HEK293 (cell line): Measurements from ENCODE around the gene NOXO1.

Experiments used
- HOXC10 ChIP-seq: sonication (generic); formaldehyde crosslinking; IDR thresholded peaks from 2 replicates; pipeline ENCODE4 v1.8.1; 2023; ENCODE audit warnings: mild to moderate bottlenecking, missing genetic modification reagents
- KLF1 ChIP-seq: fragments of 450-650 bp; formaldehyde crosslinking; IDR thresholded peaks from 2 replicates; pipeline ENCODE4 v1.5.1; 2016; ENCODE audit warnings: missing biosample characterization, missing genetic modification characterization
- MEIS1 ChIP-seq: sonication (generic); formaldehyde crosslinking; IDR thresholded peaks from 2 replicates; pipeline ENCODE4 v1.8.1; 2022; ENCODE audit warnings: missing genetic modification reagents, mild to moderate bottlenecking, borderline replicate concordance
- PRDM1 ChIP-seq: fragments of 450-650 bp; formaldehyde crosslinking; IDR thresholded peaks from 2 replicates; pipeline ENCODE4; 2016; ENCODE audit warnings: missing biosample characterization, missing genetic modification characterization
- SETDB1 ChIP-seq: IDR thresholded peaks from one replicate; pipeline ENCODE4 v1.6.1; 2017; ENCODE audit warnings: mild to moderate bottlenecking, low read length, moderate library complexity, mixed read lengths; ENCODE audit not compliant: insufficient read length
- SP3 ChIP-seq: fragments of 450-650 bp; formaldehyde crosslinking; IDR thresholded peaks from 2 replicates; pipeline ENCODE4 v1.5.1; 2016; ENCODE audit warnings: missing biosample characterization, missing genetic modification characterization
- WT1 ChIP-seq: fragments of 450-650 bp; formaldehyde crosslinking; IDR thresholded peaks from 2 replicates; pipeline ENCODE4 v1.5.1; 2016; ENCODE audit warnings: missing biosample characterization, missing genetic modification characterization
- ZFHX2 ChIP-seq: fragments of 450-650 bp; formaldehyde crosslinking; conservative IDR thresholded peaks from 2 replicates; pipeline ENCODE4 v1.5.1; 2016; ENCODE audit warnings: missing biosample characterization, missing genetic modification characterization
- ZNF133 ChIP-seq: fragments of 450-650 bp; formaldehyde crosslinking; IDR thresholded peaks from 2 replicates; pipeline ENCODE4 v1.5.1; 2016; ENCODE audit warnings: missing biosample characterization, missing genetic modification characterization
- ZNF157 ChIP-seq: fragments of 450-650 bp; formaldehyde crosslinking; IDR thresholded peaks from 2 replicates; pipeline ENCODE4 v1.5.1; 2016; ENCODE audit warnings: missing biosample characterization, missing genetic modification characterization
- ZNF221 ChIP-seq: fragments of 450-650 bp; formaldehyde crosslinking; IDR thresholded peaks from 2 replicates; pipeline ENCODE4 v1.5.1; 2017; ENCODE audit warnings: missing biosample characterization, missing genetic modification characterization, borderline replicate concordance
- ZNF311 ChIP-seq: fragments of 450-650 bp; formaldehyde crosslinking; IDR thresholded peaks from 2 replicates; pipeline ENCODE4 v1.5.1; 2017; ENCODE audit warnings: missing biosample characterization, missing genetic modification characterization, borderline replicate concordance
- ZNF37A ChIP-seq: fragments of 450-650 bp; IDR thresholded peaks from 2 replicates; pipeline ENCODE4 v1.5.1; 2018; ENCODE audit warnings: missing biosample characterization, missing genetic modification characterization
- ZNF48 ChIP-seq: fragments of 450-650 bp; formaldehyde crosslinking; IDR thresholded peaks from 2 replicates; pipeline ENCODE4 v1.5.1; 2016; ENCODE audit warnings: missing biosample characterization, missing genetic modification characterization
- ZNF610 ChIP-seq: fragments of 450-650 bp; formaldehyde crosslinking; IDR thresholded peaks from 2 replicates; pipeline ENCODE4 v1.5.1; 2016; ENCODE audit warnings: missing biosample characterization, missing genetic modification characterization, borderline replicate concordance
- ZNF747 ChIP-seq: fragments of 450-650 bp; formaldehyde crosslinking; IDR thresholded peaks from 2 replicates; pipeline ENCODE4 v1.5.1; 2016; ENCODE audit warnings: missing biosample characterization, missing genetic modification characterization
- ZNF76 ChIP-seq: fragments of 450-650 bp; formaldehyde crosslinking; IDR thresholded peaks from 2 replicates; pipeline ENCODE4; 2016; ENCODE audit warnings: low read depth, missing biosample characterization, missing genetic modification characterization, borderline replicate concordance
- ZXDB ChIP-seq: fragments of 450-650 bp; formaldehyde crosslinking; IDR thresholded peaks from 2 replicates; pipeline ENCODE4 v1.5.1; 2016; ENCODE audit warnings: missing biosample characterization, missing genetic modification characterization
- TF ChIP-seq, protein P1 (sequence below): fragments of 450-650 bp; formaldehyde crosslinking; IDR thresholded peaks from 2 replicates; pipeline ENCODE4 v1.5.1; 2017; ENCODE audit warnings: missing biosample characterization, missing genetic modification characterization
- TF ChIP-seq, protein P2 (sequence below): fragments of 450-650 bp; formaldehyde crosslinking; IDR thresholded peaks from 2 replicates; pipeline ENCODE4 v1.5.1; 2017; ENCODE audit warnings: missing biosample characterization, missing genetic modification characterization
- TF ChIP-seq, protein P3 (sequence below): fragments of 450-650 bp; formaldehyde crosslinking; IDR thresholded peaks from 2 replicates; pipeline ENCODE4 v1.5.1; 2016; ENCODE audit warnings: missing biosample characterization, missing genetic modification characterization, low read depth
- TF ChIP-seq, protein P4 (sequence below): fragments of 450-650 bp; formaldehyde crosslinking; IDR thresholded peaks from 2 replicates; pipeline ENCODE4 v1.5.1; 2016; ENCODE audit warnings: missing biosample characterization, missing genetic modification characterization, borderline replicate concordance
- TF ChIP-seq, protein P5 (sequence below): fragments of 450-650 bp; formaldehyde crosslinking; IDR thresholded peaks from 2 replicates; pipeline ENCODE4 v1.5.1; 2016; ENCODE audit warnings: missing biosample characterization, missing genetic modification characterization
- TF ChIP-seq, protein P6 (sequence below): fragments of 450-650 bp; formaldehyde crosslinking; IDR thresholded peaks from 2 replicates; pipeline ENCODE4 v1.5.1; 2016; ENCODE audit warnings: missing biosample characterization, missing genetic modification characterization

Gene NOXO1

DNA sequence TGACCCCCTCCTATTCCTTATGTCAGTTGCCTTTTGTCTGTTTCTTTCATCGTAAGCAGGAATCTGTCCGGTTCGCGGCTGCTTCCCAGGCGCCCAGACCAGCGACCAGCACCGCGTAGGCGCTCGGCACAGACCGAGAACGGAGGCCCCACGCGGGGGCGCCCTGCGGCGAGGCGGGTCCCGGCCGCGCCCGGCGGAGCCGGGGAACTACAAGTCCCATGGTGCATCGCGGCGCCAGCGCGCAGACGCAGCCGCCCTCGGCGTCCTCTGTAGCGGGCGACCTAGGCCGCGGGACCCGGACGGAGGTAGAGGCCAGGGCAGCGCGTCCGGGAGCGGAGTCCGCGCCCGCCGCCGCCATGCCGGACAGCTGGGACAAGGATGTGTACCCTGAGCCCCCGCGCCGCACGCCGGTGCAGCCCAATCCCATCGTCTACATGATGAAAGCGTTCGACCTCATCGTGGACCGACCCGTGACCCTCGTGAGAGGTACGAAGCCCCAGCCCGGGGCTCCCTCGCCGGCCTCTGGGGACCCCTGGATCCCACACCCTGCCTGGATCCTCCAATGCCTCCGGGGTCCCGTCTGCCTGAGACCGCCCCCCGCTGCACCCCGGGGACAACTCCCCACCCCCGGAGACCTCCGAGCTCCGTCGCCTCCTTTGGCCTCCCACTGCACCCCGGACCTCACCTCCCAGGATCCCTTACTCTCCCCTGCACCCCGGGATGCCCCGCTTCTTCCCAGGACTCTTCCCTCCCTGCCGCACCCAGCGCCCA, 21.8 kb downstream of the NOXO1 start, which contains the start of gene NDUFB10 (continued):
- 0 out of 2 replicates have a peak, but pooled peaks have one; percentile 10 for TF ChIP-seq ZNF610
- TF ChIP-seq KLF1 (tag by site-specific recombination) = no peak
- TF ChIP-seq, protein P1, sequence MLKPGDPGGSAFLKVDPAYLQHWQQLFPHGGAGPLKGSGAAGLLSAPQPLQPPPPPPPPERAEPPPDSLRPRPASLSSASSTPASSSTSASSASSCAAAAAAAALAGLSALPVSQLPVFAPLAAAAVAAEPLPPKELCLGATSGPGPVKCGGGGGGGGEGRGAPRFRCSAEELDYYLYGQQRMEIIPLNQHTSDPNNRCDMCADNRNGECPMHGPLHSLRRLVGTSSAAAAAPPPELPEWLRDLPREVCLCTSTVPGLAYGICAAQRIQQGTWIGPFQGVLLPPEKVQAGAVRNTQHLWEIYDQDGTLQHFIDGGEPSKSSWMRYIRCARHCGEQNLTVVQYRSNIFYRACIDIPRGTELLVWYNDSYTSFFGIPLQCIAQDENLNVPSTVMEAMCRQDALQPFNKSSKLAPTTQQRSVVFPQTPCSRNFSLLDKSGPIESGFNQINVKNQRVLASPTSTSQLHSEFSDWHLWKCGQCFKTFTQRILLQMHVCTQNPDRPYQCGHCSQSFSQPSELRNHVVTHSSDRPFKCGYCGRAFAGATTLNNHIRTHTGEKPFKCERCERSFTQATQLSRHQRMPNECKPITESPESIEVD (tag by site-specific recombination) = no peak
- TF ChIP-seq, protein P2, sequence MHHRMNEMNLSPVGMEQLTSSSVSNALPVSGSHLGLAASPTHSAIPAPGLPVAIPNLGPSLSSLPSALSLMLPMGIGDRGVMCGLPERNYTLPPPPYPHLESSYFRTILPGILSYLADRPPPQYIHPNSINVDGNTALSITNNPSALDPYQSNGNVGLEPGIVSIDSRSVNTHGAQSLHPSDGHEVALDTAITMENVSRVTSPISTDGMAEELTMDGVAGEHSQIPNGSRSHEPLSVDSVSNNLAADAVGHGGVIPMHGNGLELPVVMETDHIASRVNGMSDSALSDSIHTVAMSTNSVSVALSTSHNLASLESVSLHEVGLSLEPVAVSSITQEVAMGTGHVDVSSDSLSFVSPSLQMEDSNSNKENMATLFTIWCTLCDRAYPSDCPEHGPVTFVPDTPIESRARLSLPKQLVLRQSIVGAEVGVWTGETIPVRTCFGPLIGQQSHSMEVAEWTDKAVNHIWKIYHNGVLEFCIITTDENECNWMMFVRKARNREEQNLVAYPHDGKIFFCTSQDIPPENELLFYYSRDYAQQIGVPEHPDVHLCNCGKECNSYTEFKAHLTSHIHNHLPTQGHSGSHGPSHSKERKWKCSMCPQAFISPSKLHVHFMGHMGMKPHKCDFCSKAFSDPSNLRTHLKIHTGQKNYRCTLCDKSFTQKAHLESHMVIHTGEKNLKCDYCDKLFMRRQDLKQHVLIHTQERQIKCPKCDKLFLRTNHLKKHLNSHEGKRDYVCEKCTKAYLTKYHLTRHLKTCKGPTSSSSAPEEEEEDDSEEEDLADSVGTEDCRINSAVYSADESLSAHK (tag by site-specific recombination) = no peak; the same call in 1 of the 2 replicates
- TF ChIP-seq ZNF48 (tag by site-specific recombination) = no peak
- no peak for TF ChIP-seq SETDB1
- no peak for TF ChIP-seq ZNF747 (tag by site-specific recombination)
- peak; percentile 94 for TF ChIP-seq ZNF76
- TF ChIP-seq, protein P3, sequence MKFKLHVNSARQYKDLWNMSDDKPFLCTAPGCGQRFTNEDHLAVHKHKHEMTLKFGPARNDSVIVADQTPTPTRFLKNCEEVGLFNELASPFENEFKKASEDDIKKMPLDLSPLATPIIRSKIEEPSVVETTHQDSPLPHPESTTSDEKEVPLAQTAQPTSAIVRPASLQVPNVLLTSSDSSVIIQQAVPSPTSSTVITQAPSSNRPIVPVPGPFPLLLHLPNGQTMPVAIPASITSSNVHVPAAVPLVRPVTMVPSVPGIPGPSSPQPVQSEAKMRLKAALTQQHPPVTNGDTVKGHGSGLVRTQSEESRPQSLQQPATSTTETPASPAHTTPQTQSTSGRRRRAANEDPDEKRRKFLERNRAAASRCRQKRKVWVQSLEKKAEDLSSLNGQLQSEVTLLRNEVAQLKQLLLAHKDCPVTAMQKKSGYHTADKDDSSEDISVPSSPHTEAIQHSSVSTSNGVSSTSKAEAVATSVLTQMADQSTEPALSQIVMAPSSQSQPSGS (tag by site-specific recombination) = no peak
- TF ChIP-seq, protein P4, sequence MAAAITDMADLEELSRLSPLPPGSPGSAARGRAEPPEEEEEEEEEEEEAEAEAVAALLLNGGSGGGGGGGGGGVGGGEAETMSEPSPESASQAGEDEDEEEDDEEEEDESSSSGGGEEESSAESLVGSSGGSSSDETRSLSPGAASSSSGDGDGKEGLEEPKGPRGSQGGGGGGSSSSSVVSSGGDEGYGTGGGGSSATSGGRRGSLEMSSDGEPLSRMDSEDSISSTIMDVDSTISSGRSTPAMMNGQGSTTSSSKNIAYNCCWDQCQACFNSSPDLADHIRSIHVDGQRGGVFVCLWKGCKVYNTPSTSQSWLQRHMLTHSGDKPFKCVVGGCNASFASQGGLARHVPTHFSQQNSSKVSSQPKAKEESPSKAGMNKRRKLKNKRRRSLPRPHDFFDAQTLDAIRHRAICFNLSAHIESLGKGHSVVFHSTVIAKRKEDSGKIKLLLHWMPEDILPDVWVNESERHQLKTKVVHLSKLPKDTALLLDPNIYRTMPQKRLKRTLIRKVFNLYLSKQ (tag by site-specific recombination) = no peak
- no peak for TF ChIP-seq ZNF133 (tag by site-specific recombination)
- TF ChIP-seq, protein P5, sequence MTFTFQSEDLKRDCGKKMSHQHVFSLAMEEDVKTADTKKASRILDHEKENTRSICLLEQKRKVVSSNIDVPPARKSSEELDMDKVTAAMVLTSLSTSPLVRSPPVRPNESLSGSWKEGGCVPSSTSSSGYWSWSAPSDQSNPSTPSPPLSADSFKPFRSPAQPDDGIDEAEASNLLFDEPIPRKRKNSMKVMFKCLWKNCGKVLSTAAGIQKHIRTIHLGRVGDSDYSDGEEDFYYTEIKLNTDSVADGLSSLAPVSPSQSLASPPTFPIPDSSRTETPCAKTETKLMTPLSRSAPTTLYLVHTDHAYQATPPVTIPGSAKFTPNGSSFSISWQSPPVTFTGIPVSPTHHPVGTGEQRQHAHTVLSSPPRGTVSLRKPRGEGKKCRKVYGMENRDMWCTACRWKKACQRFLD = no peak
- TF ChIP-seq, protein P6, sequence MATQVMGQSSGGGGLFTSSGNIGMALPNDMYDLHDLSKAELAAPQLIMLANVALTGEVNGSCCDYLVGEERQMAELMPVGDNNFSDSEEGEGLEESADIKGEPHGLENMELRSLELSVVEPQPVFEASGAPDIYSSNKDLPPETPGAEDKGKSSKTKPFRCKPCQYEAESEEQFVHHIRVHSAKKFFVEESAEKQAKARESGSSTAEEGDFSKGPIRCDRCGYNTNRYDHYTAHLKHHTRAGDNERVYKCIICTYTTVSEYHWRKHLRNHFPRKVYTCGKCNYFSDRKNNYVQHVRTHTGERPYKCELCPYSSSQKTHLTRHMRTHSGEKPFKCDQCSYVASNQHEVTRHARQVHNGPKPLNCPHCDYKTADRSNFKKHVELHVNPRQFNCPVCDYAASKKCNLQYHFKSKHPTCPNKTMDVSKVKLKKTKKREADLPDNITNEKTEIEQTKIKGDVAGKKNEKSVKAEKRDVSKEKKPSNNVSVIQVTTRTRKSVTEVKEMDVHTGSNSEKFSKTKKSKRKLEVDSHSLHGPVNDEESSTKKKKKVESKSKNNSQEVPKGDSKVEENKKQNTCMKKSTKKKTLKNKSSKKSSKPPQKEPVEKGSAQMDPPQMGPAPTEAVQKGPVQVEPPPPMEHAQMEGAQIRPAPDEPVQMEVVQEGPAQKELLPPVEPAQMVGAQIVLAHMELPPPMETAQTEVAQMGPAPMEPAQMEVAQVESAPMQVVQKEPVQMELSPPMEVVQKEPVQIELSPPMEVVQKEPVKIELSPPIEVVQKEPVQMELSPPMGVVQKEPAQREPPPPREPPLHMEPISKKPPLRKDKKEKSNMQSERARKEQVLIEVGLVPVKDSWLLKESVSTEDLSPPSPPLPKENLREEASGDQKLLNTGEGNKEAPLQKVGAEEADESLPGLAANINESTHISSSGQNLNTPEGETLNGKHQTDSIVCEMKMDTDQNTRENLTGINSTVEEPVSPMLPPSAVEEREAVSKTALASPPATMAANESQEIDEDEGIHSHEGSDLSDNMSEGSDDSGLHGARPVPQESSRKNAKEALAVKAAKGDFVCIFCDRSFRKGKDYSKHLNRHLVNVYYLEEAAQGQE = peak; percentile 35; the same call in 1 of the 2 replicates
- no peak for TF ChIP-seq ZNF221 (tag by site-specific recombination)
- no peak for TF ChIP-seq ZNF311 (tag by site-specific recombination)
- TF ChIP-seq WT1 (tag by site-specific recombination) = no peak
- no peak for TF ChIP-seq HOXC10 (CRISPR knock-in tag)
- no peak for TF ChIP-seq PRDM1 (tag by site-specific recombination)
- TF ChIP-seq MEIS1 = no peak
- TF ChIP-seq ZNF157 = no peak
- peak; percentile 75 for TF ChIP-seq ZFHX2
- TF ChIP-seq ZNF37A (tag by site-specific recombination) = no peak
- peak; percentile 51 for TF ChIP-seq SP3 (tag by site-specific recombination)
- TF ChIP-seq ZXDB (tag by site-specific recombination) = peak; percentile 78
